GM18511 (cell line): Measurements from ENCODE around the gene DGKB.

Experiments
- ATAC-seq: cut with Tn5 transposase; IDR thresholded peaks from one replicate; pipeline ENCODE4 v1.9.1; 2021; ENCODE audit warnings: mild to moderate bottlenecking, moderate library complexity; ENCODE audit not compliant: unreplicated experiment

DGKB gene

DNA sequence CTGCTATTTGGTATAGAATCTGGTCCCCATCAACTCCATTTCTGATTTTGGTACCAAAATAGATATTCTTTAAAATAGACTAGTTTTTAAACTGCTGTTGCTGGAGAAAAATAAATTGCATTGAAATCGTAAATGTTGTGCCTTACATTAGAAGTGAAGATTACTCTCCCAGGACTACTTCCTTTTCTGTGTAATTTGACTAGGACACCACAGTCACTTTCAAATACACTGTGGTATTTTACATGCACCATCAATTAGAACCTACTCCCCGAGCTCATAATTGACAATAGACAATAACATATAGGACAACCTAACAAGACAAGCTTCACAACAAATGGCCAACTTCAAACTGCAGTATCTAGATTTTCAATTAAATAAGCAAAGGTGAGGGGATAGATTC is 211.5 kb downstream of the DGKB start:
- ATAC-seq, result peak; percentile 53

DNA sequence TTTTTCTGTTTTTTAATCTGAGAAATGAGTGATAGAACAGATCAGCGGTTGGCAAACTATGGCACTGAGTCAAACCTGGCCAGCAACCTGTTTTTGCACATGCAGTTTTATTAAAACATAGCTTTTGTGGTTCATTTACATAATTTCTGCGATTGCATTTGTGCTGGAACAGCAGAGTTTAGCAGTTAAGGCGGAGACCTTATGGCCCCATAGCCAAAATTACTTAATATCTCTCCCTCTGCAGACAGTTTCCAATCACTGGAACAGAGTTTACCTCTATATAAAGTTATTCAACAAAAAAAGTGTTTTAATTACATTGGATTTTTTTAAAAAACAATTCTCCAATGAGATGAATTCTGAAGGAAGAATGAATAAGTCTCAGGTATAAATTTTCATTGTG is 212.1 kb downstream of the DGKB start:
- ATAC-seq, result no peak

DNA sequence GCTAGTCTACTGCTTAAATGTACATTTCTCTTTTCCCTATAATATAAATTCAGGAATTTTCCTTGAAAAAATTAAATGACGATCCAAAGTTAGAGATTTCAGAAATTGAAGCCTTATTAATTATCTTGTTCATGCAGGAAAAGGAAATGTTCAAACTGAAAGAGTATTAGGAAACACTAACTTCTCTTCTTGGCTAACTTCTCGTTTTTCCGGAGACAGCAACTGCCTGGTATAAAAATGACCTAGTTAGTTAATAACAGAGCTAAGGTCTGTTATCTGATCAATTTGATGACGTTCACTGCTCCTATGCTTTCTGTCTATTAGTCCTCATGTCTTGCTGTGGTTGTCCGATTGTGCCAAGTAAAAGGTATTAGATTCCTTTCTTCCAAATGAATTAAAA is 212.5 kb downstream of the DGKB start:
- ATAC-seq, result no peak

DNA sequence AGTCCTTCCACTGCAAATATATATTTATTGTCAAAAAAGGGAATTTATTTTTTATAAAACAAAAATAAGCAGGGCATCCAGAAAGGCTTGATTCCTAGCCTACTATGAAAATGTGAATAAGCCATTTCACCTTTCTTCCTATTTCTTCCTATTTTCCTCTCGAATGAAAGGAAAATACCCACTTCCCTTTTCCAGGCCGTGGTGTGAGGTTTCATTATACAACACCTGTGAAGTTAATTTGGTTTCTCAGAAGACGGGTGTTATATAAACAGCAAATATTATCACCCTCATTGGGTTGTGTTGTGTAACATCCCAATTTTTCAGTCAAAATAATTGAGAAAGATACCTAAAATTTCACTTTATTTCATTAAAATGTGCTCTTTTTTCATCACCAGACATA is 214.3 kb downstream of the DGKB start:
- no peak for ATAC-seq

DNA sequence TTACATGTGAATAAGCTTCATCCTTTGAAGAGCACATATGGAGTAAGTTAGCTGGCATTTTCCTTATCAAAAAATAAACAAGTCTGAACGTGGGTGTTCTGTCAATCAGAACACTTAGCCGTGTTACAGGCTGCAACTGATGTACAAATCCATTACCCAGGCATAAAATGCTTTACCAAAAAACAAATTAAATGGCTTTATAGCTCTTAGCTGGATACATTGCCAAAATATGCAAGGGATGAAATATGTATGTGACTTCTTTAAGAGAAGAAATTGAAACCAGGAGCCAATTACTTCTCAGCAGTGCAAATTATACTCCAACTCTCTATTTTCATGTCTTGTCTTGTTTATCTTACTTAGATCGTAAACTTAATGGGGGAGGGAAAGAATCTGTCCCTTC is 214.8 kb downstream of the DGKB start:
- no peak for ATAC-seq

DNA sequence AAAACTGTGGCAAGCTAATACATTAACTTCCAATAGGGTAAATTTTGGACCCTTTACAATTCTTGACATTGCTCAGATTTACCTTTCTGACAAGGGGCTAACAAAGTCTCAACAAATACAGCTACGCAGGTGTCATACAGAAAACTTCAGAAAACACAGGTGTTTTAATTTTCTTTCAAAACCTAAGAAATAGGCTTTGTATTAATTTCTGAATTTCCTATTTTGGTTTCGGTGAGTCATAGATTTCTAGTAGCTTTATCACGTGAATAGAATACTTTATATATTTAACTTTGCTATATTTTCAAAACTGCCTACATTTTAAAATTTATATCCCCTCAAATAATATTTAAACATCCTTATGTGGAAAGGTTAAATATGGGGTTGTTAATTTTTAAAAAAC is 215.3 kb downstream of the DGKB start:
- no peak for ATAC-seq

DNA sequence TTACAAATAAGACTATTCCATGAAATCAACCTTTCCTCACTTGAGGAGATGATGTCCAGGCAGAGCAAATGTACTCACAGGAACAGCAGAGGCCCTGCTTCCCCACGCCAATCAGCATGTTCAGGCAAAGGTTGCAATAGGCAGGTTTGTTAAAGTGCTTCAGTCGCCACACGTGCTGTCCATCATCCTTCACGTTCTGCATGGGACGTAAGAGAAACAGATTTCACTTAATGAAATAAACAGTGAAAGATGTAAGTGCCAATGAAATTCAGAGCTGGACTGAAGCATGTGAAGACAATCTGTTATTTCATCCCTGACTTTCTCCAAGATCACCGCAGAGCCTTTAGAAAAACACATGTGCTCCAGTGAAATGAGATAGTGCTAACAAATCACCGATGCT is 217.4 kb downstream of the DGKB start:
- ATAC-seq, result no peak

DNA sequence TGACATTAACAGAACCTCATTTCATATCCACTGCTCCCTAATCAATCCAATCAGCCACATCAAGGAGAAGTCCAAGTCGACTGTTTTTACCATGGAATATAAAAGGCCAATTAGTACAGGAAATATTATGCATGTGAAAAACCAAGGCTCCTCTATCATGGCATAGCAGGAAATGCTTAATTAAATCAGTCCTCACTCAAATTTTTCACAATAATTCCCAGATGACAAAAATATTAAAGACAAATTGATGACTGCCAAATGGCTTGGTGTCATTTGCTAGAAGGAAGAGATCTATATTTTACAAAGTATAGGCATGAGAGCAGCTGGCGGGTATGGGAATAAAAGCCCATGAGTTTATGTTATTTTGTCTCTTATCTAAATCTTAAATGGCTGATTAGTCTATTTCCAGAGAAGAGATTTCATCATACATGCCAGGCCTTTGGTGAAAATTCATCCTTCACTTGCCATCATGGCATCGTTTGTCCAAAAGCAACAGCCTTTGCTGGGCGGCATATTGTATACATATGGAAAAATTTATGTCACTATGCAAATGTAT is 219.6 kb downstream of the DGKB start:
- no peak for ATAC-seq

DNA sequence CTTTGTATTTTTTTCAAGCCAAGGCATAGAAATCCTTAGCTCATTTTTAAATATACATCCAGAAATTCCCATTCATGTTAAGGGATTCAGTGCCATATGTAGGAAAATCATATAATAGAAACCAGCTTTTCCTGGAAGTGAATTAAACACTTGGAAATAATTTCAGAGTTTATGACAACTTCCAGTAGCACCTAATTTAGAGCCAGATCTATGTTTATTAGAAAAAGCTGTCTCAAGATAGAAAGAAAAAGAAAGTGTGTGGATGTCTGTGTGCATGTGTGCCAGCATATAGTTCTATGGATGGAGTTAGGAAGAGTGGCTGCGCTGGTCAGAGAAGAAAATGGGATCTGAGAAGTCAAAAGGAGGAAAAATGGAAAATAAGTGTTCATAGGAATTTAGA is 225.7 kb downstream of the DGKB start:
- ATAC-seq, result no peak

DNA sequence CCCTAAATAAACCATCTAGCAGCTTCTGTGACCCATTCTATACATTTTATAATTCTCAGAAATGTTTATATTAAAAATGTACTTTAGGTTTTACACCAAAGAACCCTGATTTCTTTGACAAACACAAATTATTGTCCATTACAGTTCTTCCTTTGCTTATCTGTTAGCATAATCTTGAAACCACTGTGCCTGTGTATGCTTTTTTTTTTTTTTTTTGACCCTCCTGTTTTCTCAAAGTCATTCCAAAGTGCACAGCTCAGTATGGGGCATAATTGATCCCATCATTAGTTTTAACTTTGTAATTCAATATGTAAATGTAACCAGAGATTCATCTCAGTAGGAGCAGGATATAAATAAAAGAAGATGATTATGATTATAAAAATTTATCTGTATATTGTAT is 229.3 kb downstream of the DGKB start:
- ATAC-seq, result no peak

DNA sequence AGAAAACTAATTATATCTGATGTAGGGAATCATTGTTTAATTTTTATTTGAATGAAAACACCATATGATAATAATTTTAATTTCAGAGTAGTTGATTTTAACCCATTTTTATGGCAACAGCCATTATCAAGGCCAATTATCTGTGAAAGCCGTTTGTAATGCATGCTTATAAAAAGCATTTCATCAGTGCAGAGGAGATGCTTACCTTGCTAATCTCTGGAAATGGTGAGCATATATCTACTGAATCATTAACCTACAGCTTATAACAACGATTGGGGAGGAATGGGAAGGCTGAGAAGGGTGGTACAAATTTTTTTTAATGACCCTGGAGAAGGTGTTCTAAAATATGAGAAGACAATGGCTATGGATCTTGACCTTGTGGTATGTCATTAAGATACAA is 235.6 kb downstream of the DGKB start:
- no peak for ATAC-seq

DNA sequence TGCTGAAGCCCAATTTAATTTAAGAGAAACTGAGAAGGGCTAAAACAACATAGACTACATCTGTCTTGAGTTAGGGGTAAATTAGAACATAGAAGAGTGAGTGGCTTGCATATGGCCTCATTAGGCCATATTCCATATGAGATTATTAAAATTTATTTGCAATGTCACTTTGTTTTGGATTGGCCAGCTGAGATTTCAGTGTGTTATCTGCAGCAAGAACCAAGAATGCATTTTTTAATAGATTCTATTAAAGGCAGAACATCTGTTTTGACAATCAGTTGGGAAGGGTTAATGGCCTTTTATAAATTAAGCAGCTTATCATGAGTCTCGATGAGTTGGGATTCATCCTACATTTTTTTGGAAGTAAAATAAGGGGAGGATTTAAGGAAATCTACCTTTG is 236.2 kb downstream of the DGKB start:
- ATAC-seq, result no peak

DNA sequence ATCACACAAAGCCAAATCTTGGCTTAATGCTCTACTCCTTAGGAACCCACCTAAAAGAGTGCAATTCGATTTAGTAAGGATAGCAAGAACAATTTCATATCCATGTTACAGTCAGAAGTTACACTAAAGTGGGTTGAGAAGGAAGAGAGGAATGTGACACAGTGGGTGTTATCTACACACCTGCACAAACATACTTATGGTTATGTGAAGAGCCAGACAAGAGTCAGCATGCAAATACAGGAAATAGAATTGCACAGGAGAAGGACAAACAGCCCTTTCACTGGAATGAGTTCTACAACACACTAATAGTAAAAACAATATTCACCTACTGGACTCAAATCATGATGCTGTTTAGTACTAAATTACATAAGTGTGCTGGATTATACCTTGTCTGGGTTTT is 262.8 kb downstream of the DGKB start:
- no peak for ATAC-seq

DNA sequence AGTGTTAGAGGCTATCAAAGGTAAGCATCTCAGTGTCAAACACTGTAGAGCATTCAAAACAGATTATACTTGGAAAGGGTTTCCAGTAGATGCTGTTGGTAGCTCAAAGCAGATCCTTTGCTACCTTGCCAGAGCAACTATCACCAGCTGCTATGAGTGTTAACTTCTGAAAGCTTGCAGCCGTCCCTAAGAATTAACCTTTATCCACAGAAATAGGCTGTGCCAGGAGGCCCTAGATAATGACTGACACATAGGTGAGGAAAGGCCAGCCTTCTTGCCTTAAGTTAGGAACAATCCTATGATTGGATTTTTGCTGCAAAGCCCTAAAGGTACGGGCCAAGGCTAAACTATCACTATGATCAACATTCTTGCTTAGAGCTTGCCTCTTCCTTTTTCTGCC is 263.2 kb downstream of the DGKB start:
- no peak for ATAC-seq

DNA sequence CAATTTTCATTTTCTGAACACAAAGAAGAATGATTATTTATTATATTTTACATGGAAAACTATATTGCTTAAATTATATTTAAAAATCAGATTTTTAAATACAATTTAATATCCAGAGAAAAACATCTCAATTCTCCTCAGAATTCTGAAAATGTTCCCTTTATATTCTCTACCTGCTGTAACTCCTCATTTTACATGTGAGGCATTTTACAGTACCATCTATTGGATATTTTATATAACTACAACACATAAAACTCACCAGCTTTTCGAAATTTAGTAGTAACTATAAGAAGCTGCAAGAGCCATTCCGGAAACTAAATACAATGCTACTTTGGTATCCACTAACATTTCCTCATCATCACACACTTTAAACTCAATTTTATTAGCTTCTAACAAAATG is 264.6 kb downstream of the DGKB start:
- no peak for ATAC-seq

DNA sequence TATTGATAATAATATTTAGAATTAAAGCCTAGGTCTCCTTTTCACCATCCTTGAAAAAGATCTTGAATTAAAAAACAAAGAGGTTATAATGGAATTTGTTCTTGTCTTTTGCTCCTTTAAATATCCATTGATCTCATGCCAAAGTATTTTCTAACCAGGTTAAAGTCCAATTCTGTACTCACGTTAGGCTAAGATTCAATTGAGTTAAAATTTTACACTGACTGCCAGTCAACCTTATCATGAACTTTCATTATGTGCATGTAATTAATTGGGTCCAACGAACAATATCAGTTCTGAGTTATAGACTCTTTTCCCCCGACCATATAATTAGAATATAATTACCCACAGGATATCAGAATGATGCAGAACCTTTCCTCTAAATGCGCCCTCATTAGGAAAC is 266.6 kb downstream of the DGKB start:
- ATAC-seq, result no peak

DNA sequence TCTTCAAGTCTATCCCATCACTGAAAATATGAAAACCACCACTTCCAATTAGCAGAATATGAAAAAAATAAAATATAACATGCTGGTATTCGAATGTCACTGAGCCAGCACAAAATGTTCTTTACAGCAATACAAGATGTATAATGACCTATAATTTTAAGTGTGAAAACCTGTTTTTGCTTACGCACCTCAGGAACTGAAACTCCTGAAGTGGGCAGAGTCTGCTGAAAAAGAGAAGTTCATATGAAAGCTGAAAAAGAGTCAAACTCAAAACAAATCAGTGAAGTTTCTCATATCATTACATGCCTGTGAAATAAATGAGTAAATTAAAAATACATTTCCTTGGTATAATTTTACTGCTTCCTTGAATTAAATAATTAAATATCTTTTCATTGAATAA is 272.5 kb downstream of the DGKB start:
- ATAC-seq, result peak; percentile 75

DNA sequence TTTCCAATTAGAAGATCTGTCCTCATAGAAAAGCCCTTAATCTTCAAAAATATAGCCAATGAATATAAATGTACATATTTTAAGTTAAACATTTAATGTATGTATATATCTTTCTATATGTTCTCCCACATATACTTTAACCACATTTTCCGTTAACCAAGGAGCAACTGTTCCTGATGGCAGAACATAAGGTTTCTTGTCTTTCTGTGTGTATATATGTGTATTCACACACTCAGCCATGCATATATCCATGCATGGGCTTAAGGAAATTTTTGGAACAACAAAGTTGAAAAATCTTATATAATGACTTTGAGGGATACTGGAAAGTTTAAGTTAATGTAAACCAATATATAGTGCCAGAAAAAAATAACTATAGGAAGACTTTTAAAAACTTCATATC is 274.0 kb downstream of the DGKB start:
- ATAC-seq, result no peak

DNA sequence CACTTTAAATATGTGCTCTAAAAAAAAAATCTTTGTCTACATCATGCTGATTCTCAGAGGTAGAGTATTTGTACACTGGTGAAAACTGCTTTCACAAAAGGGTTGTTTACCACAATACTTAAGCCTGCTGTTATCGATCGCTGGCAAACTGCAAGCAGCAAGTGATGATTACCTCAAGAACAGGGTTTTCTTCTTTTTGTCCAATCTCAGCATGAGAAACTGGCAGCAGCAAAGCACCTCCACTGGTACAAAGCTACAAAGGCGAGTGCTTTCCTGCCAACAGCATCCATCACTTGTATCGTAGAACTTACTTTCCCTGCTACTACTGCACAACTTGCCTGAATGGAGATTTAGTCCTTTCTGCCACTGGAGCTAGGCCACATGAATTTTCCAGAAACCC is 276.5 kb downstream of the DGKB start:
- no peak for ATAC-seq

DNA sequence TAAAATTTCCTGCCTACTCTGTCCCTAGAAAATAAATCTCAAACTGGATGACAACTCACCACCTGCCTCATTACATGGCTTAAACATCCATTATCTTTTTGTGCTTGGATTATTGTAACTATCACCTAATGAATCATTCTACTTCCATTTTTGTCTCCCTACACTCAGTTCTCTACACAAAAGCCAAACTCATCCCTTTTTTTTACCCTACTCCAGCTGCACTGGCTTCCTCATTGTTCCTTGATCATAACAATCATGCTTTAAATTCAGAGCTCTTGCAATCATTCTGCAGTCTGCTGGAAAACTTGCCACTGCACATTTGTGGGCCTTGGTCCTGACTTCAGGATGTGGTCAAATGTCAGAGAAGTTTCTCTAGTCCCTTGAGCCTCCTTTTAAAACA is 280.0 kb downstream of the DGKB start:
- no peak for ATAC-seq

DNA sequence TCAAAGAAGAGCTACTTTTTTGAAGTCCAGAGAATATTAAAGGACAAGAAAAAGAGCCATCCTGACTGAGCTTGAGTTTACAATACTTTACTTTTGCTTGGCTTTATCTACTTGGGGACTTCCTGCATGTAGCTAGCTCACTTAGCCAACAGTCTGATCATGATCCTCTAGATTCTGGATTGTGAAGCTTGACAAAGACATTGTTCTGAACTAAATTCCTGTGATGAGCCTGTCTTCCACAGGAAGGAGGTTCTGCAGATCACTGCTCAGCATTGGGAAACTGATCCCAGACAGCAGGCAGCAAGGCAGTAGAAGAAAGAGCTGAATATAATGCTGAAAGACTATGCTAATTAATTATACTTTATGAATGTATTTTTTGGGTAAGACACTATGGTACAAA is 296.4 kb downstream of the DGKB start:
- no peak for ATAC-seq

DNA sequence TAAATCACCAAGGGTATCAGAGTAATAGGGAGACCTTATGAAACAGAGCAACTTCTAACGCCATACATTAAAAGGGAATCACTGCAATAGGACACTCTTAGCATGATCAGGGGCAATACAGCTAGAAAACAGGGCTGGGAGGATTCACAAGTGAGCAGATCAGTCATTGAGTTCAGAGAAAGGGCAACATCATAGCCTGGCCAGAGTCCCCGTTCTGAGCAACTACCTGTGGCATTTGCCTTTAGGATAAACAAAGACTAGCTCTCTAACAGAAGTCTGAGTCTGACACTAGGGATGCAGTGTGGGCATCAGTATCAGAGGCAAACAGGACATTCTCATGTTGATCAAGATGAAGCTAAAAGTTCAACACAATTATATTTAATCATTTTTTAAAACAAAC is 297.9 kb downstream of the DGKB start:
- ATAC-seq, result no peak

DNA sequence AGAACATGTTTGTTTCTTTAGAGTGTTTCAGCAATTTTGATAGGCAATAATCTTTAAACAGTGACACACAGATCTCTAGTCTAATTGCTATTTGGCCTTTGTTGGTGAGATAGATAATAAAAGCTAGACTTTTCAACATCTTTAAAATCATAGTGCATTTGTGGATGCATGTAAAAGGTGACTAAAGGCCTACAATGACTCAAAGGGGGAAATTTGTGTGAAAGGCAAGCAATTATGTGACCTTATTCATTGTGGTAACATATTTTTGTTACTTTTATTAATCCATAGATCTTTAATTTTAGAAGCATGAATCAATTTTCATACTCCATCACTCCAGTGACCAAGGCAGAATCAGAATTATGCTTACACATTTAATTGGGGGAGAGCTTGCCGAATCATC is 299.7 kb downstream of the DGKB start:
- no peak for ATAC-seq
